Measurements from ENCODE around the gene SPEG.

SPEG gene

DNA sequence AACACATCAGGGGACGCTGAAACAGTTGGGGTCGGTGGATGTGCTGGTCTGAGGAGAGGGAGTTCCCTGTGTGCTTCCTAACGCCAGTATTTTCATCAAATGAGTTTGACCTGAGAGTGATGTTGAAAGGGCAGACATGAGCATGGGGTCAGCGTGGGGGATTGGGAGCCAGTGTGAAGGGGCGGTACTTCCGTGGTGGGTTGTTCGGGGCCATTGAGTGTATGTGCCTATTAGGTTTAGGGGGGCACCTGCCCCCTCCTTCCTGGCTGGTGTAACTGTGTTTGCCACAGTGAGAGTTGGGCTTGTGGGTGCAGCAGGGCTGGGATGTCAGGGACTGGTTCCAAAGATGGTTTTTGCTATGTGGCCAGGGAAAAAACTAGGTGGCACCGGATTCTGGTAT lies 24.4 kb downstream of the SPEG start:
- Histone ChIP-seq H3K4me3 (ENCODE audit: low read length) (no peak overlapping the region), H3K9ac (ENCODE audit: low read length) (peak overlapping the region; percentile 62), H3K4me1 (ENCODE audit: control insufficient read depth, insufficient read depth, low read length) (peaks cover 23% of the 10 kb centered on the region)

DNA sequence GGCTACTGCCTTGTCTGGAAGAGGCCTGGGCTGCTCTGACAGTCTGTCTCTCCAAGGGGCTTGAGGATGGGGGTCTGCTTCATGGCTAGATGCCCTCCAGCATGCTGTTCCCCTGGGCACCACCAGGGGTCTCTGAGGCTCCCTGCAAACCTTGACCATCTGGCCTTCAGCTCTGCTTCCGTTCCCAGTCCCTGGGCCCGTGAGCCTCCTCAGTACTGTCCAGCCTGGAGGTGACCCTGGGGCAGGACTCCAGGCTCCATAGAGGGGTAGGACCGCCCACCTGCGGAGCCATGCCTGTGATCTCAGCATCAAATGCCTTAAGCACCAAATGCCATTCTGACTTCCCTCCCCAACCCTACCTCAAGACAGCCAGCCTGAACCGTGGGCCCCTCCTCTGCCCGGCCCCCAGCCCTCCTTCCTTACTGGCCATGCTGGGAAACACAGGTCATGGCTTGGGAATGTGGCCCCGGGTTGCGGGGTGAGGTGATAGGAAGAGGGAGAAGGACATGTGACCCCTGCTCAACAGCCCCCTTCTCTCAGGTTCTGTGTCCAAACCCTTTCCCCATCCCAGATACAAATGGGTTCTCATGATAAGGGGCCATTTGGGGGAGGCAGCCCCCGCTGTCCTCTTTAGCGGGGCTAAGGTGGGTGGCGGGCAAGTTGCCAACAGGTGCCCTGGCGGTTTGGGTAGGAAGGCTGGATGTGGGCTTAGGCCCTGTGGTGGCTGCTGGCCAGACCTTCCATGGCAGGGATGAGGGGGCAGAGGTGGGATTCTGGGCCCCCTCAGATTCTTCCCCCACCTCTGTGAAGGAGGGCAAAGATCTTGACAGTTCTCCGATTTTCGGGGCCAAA lies 25.0 kb downstream of the SPEG start:
- Histone ChIP-seq H3K36me3 (ENCODE audit: control insufficient read depth, insufficient read depth, low read length, severe bottlenecking) (peaks cover 7% of the 10 kb centered on the region), H3K4me3 (ENCODE audit: low read length) (no peak overlapping the region), H3K27me3 (replicated peaks; ENCODE audit: control insufficient read depth, insufficient read depth, low read length) (no peaks in the 10 kb centered on the region), H3K9ac (ENCODE audit: low read length) (peak overlapping the region; percentile 62), H3K4me1 (ENCODE audit: control insufficient read depth, insufficient read depth, low read length) (peaks cover 20% of the 10 kb centered on the region), H3K9me3 (ENCODE audit: control insufficient read depth, low read length) (no peaks in the 10 kb centered on the region)
- peak; percentile 81 for DNase-seq (ENCODE audit: low read depth)

More for the DNA sequence above, 24.4 kb downstream of the SPEG start:
- no peaks in the 10 kb centered on the region for H3K27me3 ChIP-seq (replicated peaks; ENCODE audit: control insufficient read depth, insufficient read depth, low read length)
- no peaks in the 10 kb centered on the region for H3K9me3 ChIP-seq (ENCODE audit: control insufficient read depth, low read length)
- peaks cover under 1% of the 10 kb centered on the region for H3K36me3 ChIP-seq (ENCODE audit: control insufficient read depth, insufficient read depth, low read length, severe bottlenecking)
- DNase-seq (ENCODE audit: low read depth): no peak

DNA sequence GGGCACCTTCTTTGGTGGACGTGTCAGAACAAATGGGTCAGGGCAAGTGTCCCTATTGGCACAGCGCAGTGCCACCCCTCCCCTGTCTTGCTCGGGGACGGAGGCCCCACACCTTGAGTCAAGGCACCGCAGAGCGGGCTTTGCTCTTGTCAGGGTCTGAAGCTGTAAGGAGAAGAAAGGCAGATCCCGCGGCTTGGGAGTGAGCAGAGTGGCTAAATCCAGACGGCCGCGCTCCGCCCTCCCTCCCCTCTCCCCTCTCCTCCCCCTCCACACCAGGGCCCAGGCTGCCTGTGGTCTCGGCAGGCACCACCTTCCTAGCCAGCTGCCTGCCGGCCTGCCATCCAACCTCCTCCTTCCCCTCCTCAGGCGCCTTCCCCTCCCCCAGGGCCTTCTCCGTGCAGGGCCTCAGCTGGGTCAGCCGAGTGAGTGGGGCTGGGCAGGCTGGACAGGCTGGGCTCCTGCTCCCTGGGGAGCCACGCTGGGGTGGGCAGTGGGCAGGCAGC lies 25.8 kb downstream of the SPEG start:
- peak; percentile 69 for DNase-seq (ENCODE audit: low read depth)
- H3K4me3 ChIP-seq (ENCODE audit: low read length): no peak overlapping the region

DNA sequence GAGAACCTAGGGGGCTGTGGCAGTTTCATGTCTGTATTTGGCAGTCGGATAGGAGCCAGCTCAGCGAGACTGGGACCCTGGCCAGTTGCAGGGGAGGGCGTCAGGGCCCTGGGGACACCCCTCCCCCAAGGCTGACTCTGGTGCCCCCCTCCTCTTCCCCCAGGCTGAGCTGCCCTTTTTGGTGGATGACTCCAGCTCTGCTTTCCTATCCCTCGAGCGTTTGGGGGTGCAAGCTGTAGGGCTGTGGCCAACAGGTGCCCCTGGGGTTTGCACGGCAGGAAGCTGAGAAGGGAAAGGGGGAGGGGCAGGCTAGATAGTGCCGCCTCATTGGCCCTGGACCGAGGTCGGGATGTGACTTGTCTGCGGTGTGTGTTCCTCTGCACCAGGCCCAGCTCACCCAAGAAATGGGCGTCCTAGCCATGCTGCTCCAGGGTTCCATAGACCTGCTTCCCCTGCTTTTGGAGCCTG lies 26.4 kb downstream of the SPEG start:
- no peak overlapping the region for H3K9ac ChIP-seq (ENCODE audit: low read length)
- no peak for DNase-seq (ENCODE audit: low read depth)
- no peaks in the 10 kb centered on the region for H3K27me3 ChIP-seq (replicated peaks; ENCODE audit: control insufficient read depth, insufficient read depth, low read length)
- H3K4me3 ChIP-seq (ENCODE audit: low read length): no peak overlapping the region
- peaks cover 8% of the 10 kb centered on the region for H3K36me3 ChIP-seq (ENCODE audit: control insufficient read depth, insufficient read depth, low read length, severe bottlenecking)
- no peaks in the 10 kb centered on the region for H3K9me3 ChIP-seq (ENCODE audit: control insufficient read depth, low read length)
- peaks cover 20% of the 10 kb centered on the region for H3K4me1 ChIP-seq (ENCODE audit: control insufficient read depth, insufficient read depth, low read length)

More for the DNA sequence above, 25.8 kb downstream of the SPEG start:
- H3K9ac ChIP-seq (ENCODE audit: low read length): peak overlapping the region; percentile 62
- H3K4me1 ChIP-seq (ENCODE audit: control insufficient read depth, insufficient read depth, low read length): peaks cover 20% of the 10 kb centered on the region
- H3K27me3 ChIP-seq (replicated peaks; ENCODE audit: control insufficient read depth, insufficient read depth, low read length): no peaks in the 10 kb centered on the region
- H3K9me3 ChIP-seq (ENCODE audit: control insufficient read depth, low read length): no peaks in the 10 kb centered on the region
- peaks cover 8% of the 10 kb centered on the region for H3K36me3 ChIP-seq (ENCODE audit: control insufficient read depth, insufficient read depth, low read length, severe bottlenecking)

DNA sequence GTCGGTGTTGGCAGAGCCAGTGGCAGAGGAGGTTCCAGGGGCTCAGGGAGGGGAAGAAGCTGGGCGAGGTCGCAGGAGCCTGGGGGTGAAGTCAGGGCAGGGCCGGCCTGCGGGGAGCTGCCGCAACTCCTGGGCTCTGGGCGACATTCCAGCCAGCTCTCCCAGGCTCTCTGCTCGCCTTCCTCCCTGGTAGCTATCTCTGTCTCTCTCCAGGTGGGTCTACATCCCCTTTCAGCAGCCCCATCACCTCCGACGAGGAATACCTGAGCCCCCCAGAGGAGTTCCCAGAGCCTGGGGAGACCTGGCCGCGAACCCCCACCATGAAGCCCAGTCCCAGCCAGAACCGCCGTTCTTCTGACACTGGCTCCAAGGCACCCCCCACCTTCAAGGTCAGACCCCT lies 27.0 kb downstream of the SPEG start:
- no peak overlapping the region for H3K4me3 ChIP-seq (ENCODE audit: low read length)
- no peak overlapping the region for H3K9ac ChIP-seq (ENCODE audit: low read length)
- no peaks in the 10 kb centered on the region for H3K27me3 ChIP-seq (replicated peaks; ENCODE audit: control insufficient read depth, insufficient read depth, low read length)
- peaks cover 20% of the 10 kb centered on the region for H3K4me1 ChIP-seq (ENCODE audit: control insufficient read depth, insufficient read depth, low read length)
- H3K9me3 ChIP-seq (ENCODE audit: control insufficient read depth, low read length): no peaks in the 10 kb centered on the region
- H3K36me3 ChIP-seq (ENCODE audit: control insufficient read depth, insufficient read depth, low read length, severe bottlenecking): peaks cover 12% of the 10 kb centered on the region
- DNase-seq (ENCODE audit: low read depth): no peak

DNA sequence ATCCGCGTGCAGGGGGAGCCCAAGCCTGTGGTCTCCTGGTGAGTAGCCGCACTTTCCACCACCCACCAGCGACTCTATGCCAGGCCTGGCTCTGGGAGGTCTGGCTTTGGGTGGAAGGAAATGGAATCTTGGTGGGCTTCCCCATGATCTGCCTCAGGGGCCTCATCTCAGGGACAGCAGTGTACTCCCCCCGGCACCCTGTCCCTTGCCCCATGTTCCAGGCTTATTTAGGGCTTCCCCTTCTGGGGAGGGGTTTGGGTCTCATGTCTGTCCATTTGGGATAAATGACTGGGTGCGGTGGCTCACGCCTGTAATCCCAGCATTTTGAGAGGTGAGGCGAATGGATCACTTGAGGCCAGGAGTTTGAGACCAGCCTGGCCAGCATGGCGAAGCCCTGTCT lies 27.7 kb downstream of the SPEG start:
- Histone ChIP-seq H3K4me1 (ENCODE audit: control insufficient read depth, insufficient read depth, low read length) (peaks cover 20% of the 10 kb centered on the region), H3K27me3 (replicated peaks; ENCODE audit: control insufficient read depth, insufficient read depth, low read length) (no peaks in the 10 kb centered on the region), H3K4me3 (ENCODE audit: low read length) (no peak overlapping the region), H3K9me3 (ENCODE audit: control insufficient read depth, low read length) (no peaks in the 10 kb centered on the region), H3K36me3 (ENCODE audit: control insufficient read depth, insufficient read depth, low read length, severe bottlenecking) (peaks cover 12% of the 10 kb centered on the region), H3K9ac (ENCODE audit: low read length) (no peak overlapping the region)
- no peak for DNase-seq (ENCODE audit: low read depth)

DNA sequence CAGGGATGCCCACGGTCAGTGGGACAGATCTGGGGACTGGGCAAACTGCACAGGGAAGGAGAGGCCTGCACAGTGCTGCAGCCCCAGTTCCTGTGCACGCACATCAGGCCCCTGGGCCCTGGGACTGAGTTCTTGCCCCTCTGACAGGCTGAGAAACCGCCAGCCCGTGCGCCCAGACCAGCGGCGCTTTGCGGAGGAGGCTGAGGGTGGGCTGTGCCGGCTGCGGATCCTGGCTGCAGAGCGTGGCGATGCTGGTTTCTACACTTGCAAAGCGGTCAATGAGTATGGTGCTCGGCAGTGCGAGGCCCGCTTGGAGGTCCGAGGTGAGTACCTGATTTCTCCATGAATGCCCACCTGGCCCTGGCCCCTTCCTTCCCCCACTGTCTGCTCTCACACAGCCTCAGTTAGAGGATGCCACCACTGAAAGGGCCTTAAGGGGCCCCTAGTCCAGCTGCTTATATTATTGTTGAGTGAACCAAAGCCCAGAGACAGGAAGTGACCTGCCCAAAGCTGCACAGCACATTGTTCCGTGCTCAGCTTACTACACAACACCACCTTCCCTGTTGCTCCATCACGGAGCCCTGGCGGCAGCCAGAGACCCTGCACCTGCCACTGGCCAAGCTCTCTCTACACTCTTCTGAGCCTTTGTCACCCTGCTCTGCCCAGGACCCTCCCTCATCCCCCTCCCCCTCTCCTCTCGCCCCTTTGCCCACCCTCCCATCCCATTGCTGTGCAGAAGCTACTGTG lies 29.8 kb downstream of the SPEG start:
- no peak for DNase-seq (ENCODE audit: low read depth)
- no peak overlapping the region for H3K9ac ChIP-seq (ENCODE audit: low read length)
- H3K4me1 ChIP-seq (ENCODE audit: control insufficient read depth, insufficient read depth, low read length): peaks cover 23% of the 10 kb centered on the region
- H3K4me3 ChIP-seq (ENCODE audit: low read length): no peak overlapping the region
- no peaks in the 10 kb centered on the region for H3K9me3 ChIP-seq (ENCODE audit: control insufficient read depth, low read length)
- H3K27me3 ChIP-seq (replicated peaks; ENCODE audit: control insufficient read depth, insufficient read depth, low read length): no peaks in the 10 kb centered on the region
- peaks cover 12% of the 10 kb centered on the region for H3K36me3 ChIP-seq (ENCODE audit: control insufficient read depth, insufficient read depth, low read length, severe bottlenecking)

DNA sequence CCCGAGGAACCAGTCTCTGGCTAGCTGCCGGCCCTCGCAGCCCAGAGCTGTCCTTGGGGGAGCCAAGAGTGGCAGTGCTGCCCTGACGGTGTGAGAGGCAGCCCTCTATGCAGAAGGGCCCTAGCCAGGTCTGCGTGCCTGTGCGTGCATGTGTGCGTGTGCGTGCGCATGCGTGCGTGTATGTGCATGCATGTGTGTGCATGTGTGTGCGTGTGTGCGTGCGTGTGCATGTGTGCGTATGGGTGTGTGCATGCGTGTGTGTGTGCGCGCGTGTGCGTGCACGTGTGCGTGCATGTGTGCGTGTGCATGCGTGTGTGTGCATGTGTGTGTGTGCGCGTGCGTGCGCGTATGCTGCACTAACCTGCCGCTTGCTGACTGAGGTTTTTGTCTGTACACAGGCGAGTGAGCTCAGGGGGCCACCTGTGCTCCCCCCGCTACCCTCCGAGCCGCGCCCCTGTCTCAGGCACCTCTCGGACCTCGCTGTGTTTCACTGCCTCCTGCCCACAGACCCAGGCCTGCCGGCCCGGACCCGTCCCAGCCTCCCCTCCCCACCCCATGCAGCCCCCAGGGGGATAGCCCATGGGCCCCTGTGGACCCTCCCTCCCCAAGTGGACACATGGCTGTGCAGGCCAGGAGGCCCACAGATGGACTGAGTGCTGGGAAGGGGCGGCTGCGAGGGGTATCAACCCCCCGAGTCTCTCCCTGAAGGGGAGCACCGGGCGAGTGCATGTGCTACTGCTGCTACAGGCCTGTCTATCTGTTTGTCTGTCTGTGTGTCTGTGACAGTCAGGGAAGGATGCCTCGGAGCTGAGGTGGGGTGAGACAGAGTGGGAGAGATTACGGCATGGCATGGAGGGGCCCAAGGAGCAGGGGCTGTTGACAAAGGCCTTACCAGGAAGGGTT lies 31.3 kb downstream of the SPEG start:
- Histone ChIP-seq H3K9me3 (ENCODE audit: control insufficient read depth, low read length) (no peaks in the 10 kb centered on the region), H3K4me3 (ENCODE audit: low read length) (no peak overlapping the region), H3K9ac (ENCODE audit: low read length) (no peak overlapping the region), H3K36me3 (ENCODE audit: control insufficient read depth, insufficient read depth, low read length, severe bottlenecking) (peaks cover 12% of the 10 kb centered on the region), H3K27me3 (replicated peaks; ENCODE audit: control insufficient read depth, insufficient read depth, low read length) (no peaks in the 10 kb centered on the region), H3K4me1 (ENCODE audit: control insufficient read depth, insufficient read depth, low read length) (peaks cover 11% of the 10 kb centered on the region)
- DNase-seq (ENCODE audit: low read depth): no peak

DNA sequence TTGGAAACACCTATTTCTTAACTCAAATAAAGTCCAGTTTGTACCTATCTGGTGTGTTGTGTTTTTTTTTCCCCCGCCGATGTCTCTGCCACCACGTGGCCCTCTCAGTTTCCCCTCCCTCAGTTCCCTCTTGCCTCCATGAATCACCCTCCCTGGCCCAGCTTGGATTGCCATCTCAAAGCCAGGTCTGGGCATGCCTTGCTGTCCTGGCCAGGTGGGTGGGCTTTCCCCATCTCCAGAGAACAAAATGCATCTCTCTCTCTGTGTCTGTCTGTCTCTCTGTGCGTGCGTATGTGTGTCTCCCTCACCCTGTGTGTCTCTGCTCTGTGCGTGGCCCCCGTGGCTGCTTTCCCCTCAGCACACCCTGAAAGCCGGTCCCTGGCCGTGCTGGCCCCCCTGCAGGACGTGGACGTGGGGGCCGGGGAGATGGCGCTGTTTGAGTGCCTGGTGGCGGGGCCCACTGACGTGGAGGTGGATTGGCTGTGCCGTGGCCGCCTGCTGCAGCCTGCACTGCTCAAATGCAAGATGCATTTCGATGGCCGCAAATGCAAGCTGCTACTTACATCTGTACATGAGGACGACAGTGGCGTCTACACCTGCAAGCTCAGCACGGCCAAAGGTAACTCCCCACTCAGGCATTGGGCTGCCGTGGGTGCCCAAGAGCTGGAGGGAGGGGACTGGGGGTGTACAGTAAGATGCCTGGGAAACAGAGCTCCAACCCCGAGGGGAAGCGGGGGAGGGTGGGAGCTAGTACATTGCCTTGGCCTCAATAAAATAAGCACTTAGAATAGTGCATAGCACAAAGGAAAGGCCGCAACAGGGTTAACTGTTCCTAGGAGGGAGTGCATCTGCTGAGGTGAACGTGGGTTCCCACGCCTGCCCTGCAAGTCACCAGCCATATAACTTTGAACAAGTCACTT lies 32.4 kb downstream of the SPEG start:
- Histone ChIP-seq H3K9ac (ENCODE audit: low read length) (no peak overlapping the region), H3K36me3 (ENCODE audit: control insufficient read depth, insufficient read depth, low read length, severe bottlenecking) (peaks cover 12% of the 10 kb centered on the region), H3K27me3 (replicated peaks; ENCODE audit: control insufficient read depth, insufficient read depth, low read length) (no peaks in the 10 kb centered on the region), H3K4me3 (ENCODE audit: low read length) (no peak overlapping the region), H3K9me3 (ENCODE audit: control insufficient read depth, low read length) (no peaks in the 10 kb centered on the region), H3K4me1 (ENCODE audit: control insufficient read depth, insufficient read depth, low read length) (peaks cover 6% of the 10 kb centered on the region)
- DNase-seq (ENCODE audit: low read depth): no peak

DNA sequence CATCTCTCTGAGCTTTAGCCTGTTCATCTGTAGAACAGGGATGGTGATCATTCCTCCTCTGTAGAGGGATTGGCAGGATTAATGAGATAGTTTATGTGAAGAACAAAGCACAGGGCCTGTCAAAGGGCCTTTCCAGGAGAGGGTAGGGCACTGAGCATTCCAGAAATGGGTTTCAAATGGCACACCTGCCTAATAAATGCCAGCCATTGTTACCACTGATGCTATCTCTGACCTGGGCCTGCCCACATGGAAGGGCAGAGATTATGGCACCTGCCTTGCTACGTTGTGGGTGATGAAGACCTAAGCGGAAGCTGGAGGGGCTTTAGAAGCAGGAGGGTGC lies 33.1 kb downstream of the SPEG start:
- peaks cover 6% of the 10 kb centered on the region for H3K4me1 ChIP-seq (ENCODE audit: control insufficient read depth, insufficient read depth, low read length)

More for the DNA sequence above, 33.1 kb downstream of the SPEG start:
- peaks cover 12% of the 10 kb centered on the region for H3K36me3 ChIP-seq (ENCODE audit: control insufficient read depth, insufficient read depth, low read length, severe bottlenecking)
- no peak overlapping the region for H3K4me3 ChIP-seq (ENCODE audit: low read length)
- no peaks in the 10 kb centered on the region for H3K27me3 ChIP-seq (replicated peaks; ENCODE audit: control insufficient read depth, insufficient read depth, low read length)
- H3K9ac ChIP-seq (ENCODE audit: low read length): no peak overlapping the region
- DNase-seq (ENCODE audit: low read depth): no peak
- H3K9me3 ChIP-seq (ENCODE audit: control insufficient read depth, low read length): no peaks in the 10 kb centered on the region
